RWPE1 (cell line): Measurements from ENCODE around the gene BRD2.

Experiments
- CTCF ChIA-PET: fragments of 350-600 bp; sonication (Branson Sonifier 250); formaldehyde crosslinking; extraction: SDS; loops from one replicate; lab custom pipeline; 2021; lab: Yijun Ruan, JAX
- POLR2A ChIA-PET: fragments of 400-600 bp; formaldehyde crosslinking; extraction: SDS; loops from one replicate; lab custom pipeline; 2020; ENCODE audit warnings: antibody characterized with exemption; ENCODE audit not compliant: low non-redundant PET; lab: Yijun Ruan, JAX
- DNase-seq: peaks from one replicate; pipeline ENCODE4 v3.0.0; 2012; ENCODE audit warnings: low spot score
- H3K27ac ChIP-seq: fragments of 450-650 bp; 2 replicates; pipeline ENCODE4 v1.5.1; 2017
- CTCF ChIP-seq: fragments of 450-650 bp; conservative IDR thresholded peaks from 2 replicates; pipeline ENCODE4 v1.5.1; 2017; ENCODE audit warnings: low read depth, mild to moderate bottlenecking

The BRD2 gene

DNA sequence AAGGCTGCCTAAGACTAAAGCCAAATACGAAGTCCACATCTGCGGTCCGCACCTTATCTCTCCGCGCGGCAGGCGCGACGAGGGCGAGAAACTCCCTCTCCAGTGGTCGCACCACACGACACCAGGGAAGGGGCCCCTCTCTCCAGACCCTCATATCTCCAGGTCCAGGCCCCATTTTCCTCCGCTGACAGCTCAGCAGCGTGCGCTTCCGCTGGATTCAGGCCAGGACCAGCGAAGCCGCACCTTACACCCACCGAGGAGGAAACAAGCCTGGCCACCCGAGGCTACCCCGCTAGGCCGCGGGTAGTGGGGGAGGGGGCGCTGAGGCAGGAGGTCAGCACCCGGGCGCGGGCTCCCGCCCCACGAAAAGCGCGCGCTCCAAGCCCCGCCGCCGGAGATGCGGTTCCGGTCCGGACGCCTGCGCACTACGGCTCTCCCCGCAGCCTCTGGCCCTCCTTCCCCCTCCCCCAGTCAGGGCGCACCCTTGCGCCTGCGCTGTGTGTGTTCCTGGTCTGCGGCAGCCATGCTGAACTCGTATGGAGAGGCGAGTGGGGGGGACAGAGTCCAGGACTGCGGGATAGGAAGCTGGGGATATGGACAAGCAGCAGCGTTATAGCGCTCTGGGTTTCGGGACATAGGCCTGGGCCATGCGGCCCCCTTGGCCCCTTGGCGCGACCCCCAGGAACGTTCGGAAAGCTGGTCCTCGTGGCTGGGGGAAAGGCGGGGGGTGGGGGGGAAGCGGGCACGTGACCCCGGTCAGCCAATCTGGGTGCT is at the start of gene BRD2:
Gene BRD2, plus strand, starts transcription at position 502 of the 774 bp plus-strand sequence. CDS start 4,305 bp downstream, outside the sequence.
- CTCF ChIA-PET = interaction anchor here (0.6 to 2.1 kb wide), 7 partner anchors 14 to 280 kb away, joined by 3 to 7 read pairs (median 4); no protein-coding TSS in a partner anchor
- peak; percentile 93 for DNase-seq
- peak within 1 kb of the TSS; percentile 99 for H3K27ac ChIP-seq
- no peak for TF ChIP-seq CTCF
- POLR2A ChIA-PET = interaction anchor here (1.2 kb wide), 1 partner anchor 74 kb away, joined by 4 read pairs; no protein-coding TSS in a partner anchor

DNA sequence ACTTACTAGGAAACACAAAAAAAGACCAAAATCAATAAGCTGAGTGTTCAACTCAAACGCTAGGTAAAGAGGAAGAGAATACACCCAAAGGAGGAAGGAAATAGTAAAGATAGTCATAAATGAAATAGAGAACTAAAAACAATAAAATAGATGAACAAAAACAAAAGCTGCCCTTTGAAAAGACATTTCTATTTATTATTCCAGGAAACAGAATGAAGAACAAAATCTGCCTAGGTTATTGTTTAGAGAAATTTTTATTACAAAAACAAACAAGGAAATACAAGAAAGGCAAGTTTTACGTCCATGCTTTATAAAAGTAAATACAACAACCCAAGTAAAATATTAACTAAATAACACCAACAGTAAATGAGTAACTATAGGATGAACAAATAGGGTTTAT is 47.7 kb upstream of the BRD2 start:
- TF ChIP-seq CTCF = no peak
- ChIA-PET CTCF (no interaction called here), POLR2A (no interaction called here)
- DNase-seq = no peak
- no peak overlapping the region for H3K27ac ChIP-seq

- DNase-seq = no peak
- no peak overlapping the region for H3K27ac ChIP-seq
- no peak for TF ChIP-seq CTCF
- POLR2A ChIA-PET = no interaction called here
- CTCF ChIA-PET = no interaction called here
Measured at GRCh38 chr6:32922083-32922482, 46.3 kb upstream of the BRD2 start.

DNA sequence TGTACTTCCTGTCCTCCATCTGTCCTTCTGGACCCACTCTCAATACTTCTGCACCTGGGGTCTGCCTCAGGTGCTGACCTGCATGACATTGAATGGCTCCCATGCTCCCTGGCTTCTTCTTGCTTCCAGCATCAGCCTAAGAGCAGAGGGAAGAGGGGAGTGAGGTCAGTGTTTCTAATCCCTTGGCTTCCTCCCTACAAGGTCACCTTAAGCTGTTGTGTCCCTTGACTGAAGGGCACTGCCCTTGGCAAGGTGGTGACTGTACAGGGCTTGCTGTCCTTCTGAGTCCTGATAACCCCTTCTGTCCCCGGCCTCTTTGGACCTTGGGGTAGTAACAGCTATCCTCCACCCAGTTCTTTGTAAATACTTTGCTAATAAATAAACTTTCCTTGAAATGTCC is 37.2 kb upstream of the BRD2 start:
- H3K27ac ChIP-seq = no peak overlapping the region
- DNase-seq = no peak
- POLR2A ChIA-PET = no interaction called here
- CTCF ChIA-PET = interaction anchor here (0.9 kb wide), 1 partner anchor 53 kb away, joined by 3 read pairs; no protein-coding TSS in a partner anchor
- TF ChIP-seq CTCF = no peak

- no peak for DNase-seq
- no peak overlapping the region for H3K27ac ChIP-seq
- ChIA-PET CTCF (interaction anchor here (0.6 to 2.2 kb wide), 6 partner anchors 36 to 1316 kb away, joined by 3 to 7 read pairs (median 4); partner anchors contain the start of gene BRD2), POLR2A (no interaction called here)
- no peak for TF ChIP-seq CTCF
Measured at GRCh38 chr6:32932132-32932868, 36.1 kb upstream of the BRD2 start.

- ChIA-PET POLR2A (interaction anchor here (1.4 kb wide), 1 partner anchor 38 kb away, joined by 3 read pairs; no protein-coding TSS in a partner anchor), CTCF (interaction anchor here (0.6 to 2.2 kb wide), 23 partner anchors 8 to 539 kb away, joined by 3 to 21 read pairs (median 4); partner anchors contain the start of genes BRD2, HLA-DMA and TAP2)
- H3K27ac ChIP-seq = no peak overlapping the region
- TF ChIP-seq CTCF = peak; percentile 75
- peak; percentile 73 for DNase-seq
Measured at GRCh38 chr6:32933661-32934085, 34.7 kb upstream of the BRD2 start.
